Measurements from ENCODE around the gene CAPN11.
"Not testable (repeated sequence)": the region's sequence is repeated elsewhere in the genome, so short reads cannot be mapped to it uniquely, and the experiment has no call there.

The CAPN11 gene

DNA sequence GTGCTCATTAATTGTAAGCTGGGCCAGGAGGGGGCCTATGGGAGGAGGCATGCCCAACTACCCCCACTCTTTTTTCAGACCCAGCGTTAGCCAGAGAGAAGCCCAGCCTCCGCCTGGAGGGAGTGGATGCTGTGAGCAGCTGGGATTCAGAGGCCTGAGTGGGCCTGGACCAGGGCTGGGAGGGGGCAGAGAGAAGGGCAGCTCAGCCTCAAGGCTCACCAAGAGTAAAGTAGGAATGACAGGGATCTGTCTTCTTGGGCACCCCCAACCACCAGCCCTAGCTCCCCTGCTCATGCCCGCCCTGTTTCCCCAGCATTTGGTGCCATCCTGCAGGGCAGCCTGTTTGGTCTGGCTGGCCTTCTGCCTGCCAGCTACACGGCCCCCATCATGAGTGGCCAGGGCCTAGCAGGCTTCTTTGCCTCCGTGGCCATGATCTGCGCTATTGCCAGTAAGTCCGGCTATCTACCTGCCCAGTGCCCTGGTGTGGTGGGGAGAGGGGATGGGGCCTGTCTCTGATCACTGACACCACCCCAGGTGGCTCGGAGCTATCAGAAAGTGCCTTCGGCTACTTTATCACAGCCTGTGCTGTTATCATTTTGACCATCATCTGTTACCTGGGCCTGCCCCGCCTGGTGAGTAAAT is 71.5 kb downstream of the CAPN11 start:
- DNase-seq, result no peak

DNA sequence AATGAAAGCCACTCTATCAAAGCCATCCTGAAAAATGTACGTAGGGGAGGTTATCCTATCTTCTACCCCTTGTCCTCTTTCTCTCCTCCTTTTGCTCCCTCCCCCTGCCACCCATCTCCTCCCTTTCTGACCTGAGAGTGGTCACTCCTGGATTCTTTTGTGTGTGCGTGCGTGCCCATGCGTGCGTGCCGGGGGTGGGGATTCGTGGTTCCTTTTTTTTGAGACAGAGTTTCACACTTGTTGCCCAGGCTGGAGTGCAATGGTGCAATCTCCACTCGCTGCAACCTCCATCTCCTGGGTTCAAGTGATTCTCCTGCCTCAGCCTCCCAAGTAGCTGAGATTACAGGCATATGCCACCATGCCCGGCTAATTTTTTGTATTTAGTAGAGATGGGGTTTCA is 72.8 kb downstream of the CAPN11 start:
- not testable (repeated sequence) for DNase-seq

DNA sequence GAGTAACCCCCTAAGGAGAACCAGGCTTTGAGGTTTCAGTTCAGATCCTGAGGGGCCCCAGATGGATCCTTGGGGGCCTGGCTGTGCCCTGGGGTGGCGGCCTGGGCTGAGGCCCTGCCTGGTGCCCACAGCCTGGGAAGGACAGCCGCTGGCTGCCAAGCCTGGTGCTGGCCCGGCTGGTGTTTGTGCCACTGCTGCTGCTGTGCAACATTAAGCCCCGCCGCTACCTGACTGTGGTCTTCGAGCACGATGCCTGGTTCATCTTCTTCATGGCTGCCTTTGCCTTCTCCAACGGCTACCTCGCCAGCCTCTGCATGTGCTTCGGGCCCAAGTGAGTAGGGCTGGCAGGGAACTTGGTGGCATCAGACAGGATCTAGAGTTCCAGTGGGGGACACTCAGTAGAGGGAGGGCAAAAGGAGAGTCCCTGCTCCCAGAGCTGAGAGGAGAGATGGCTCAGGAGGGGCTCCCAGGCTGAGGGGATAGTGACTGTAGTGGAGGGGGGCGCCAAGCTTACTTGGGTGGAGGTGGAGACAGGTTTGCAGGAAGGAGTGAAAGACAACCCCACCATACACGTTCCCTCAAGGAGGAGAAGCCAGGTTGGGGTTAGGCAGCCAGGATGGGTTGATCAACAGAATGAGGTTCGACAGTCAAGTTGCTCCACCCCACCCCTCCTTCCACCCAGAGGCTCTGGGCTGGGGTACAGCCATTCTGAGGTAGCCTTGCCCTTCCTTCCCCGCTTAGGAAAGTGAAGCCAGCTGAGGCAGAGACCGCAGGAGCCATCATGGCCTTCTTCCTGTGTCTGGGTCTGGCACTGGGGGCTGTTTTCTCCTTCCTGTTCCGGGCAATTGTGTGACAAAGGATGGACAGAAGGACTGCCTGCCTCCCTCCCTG is 74.3 kb downstream of the CAPN11 start:
- DNase-seq, result no peak

DNA sequence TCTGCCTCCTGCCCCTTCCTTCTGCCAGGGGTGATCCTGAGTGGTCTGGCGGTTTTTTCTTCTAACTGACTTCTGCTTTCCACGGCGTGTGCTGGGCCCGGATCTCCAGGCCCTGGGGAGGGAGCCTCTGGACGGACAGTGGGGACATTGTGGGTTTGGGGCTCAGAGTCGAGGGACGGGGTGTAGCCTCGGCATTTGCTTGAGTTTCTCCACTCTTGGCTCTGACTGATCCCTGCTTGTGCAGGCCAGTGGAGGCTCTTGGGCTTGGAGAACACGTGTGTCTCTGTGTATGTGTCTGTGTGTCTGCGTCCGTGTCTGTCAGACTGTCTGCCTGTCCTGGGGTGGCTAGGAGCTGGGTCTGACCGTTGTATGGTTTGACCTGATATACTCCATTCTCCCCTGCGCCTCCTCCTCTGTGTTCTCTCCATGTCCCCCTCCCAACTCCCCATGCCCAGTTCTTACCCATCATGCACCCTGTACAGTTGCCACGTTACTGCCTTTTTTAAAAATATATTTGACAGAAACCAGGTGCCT is 75.0 kb downstream of the CAPN11 start:
- DNase-seq, result no peak

All from activated CD4-positive, alpha-beta T cell treated with anti-CD3 and anti-CD28 coated beads for 48 hours (primary cell).